Stimulated activated effector memory CD8-positive, alpha-beta T cell treated with anti-CD3 and anti-CD28 coated beads, Interleukin-12 subunit alpha, Interleukin-12 subunit beta, amount 100 ng/mL, for 72 hours (primary cell): ENCODE data around the gene DPM1.

ENCODE experiments used
- ATAC-seq: fragments of 150-1000 bp; cut with Tn5 transposase; 2 replicates; pipeline ENCODE4 v1.10.0; 2021
- DNase-seq, 2 donors: peaks; one replicate each; pipeline ENCODE4 v3.0.0; 2021 to 2022; ENCODE audit warnings: low spot score in 2 of 2
- H3K27ac Mint-ChIP-seq: one replicate; pipeline ENCODE4 v1.8.0; 2022; ENCODE audit warnings: mild to moderate bottlenecking, mixed read lengths
- H3K36me3 Mint-ChIP-seq: one replicate; pipeline ENCODE4 v1.8.0; 2022; ENCODE audit warnings: mild to moderate bottlenecking, mixed read lengths
- H3K4me1 Mint-ChIP-seq: one replicate; pipeline ENCODE4 v1.8.0; 2022; ENCODE audit warnings: mixed read lengths
- H3K4me3 Mint-ChIP-seq: one replicate; pipeline ENCODE4 v1.8.0; 2022; ENCODE audit warnings: mild to moderate bottlenecking, mixed read lengths
- H3K9me3 Mint-ChIP-seq: one replicate; pipeline ENCODE4 v1.8.0; 2022; ENCODE audit warnings: mixed read lengths

Gene DPM1

GRCh38 chr20:50957798-50958614 lies at the start of gene DPM1:
TSS of gene DPM1 (minus strand) at chr20:50958532. CDS start at chr20:50958523, 9 bp downstream.
- peak within 1 kb of the TSS; percentile 94 for H3K4me3 Mint-ChIP-seq
- peak within 1 kb of the TSS; percentile 100 for H3K27ac Mint-ChIP-seq
- H3K36me3 Mint-ChIP-seq: peaks cover 74% of the 10 kb centered on the region
- ATAC-seq: peak; percentile 86
- no peaks in the 10 kb centered on the region for H3K9me3 Mint-ChIP-seq
- peaks cover 41% of the 10 kb centered on the region for H3K4me1 Mint-ChIP-seq
- peak; percentile 79 to 94 for DNase-seq

- H3K36me3 Mint-ChIP-seq: no peaks in the 10 kb centered on the region
- no peak overlapping the region for H3K27ac Mint-ChIP-seq
- no peak for ATAC-seq
- no peak overlapping the region for H3K4me3 Mint-ChIP-seq
- H3K4me1 Mint-ChIP-seq: no peaks in the 10 kb centered on the region
- no peak for DNase-seq
- H3K9me3 Mint-ChIP-seq: no peaks in the 10 kb centered on the region
Measured at GRCh38 chr20:51005214-51005613, 46.9 kb upstream of the DPM1 start.

- H3K36me3 Mint-ChIP-seq: no peaks in the 10 kb centered on the region
- no peak for ATAC-seq
- no peaks in the 10 kb centered on the region for H3K4me1 Mint-ChIP-seq
- no peak overlapping the region for H3K27ac Mint-ChIP-seq
- H3K4me3 Mint-ChIP-seq: no peak overlapping the region
- no peaks in the 10 kb centered on the region for H3K9me3 Mint-ChIP-seq
- DNase-seq: no peak
Measured at GRCh38 chr20:51004781-51005180, 46.4 kb upstream of the DPM1 start.

- ATAC-seq: no peak
- no peaks in the 10 kb centered on the region for H3K9me3 Mint-ChIP-seq
- no peak overlapping the region for H3K4me3 Mint-ChIP-seq
- no peaks in the 10 kb centered on the region for H3K4me1 Mint-ChIP-seq
- H3K36me3 Mint-ChIP-seq: no peaks in the 10 kb centered on the region
- no peak overlapping the region for H3K27ac Mint-ChIP-seq
- DNase-seq: no peak
Measured at GRCh38 chr20:51004305-51004727, 46.0 kb upstream of the DPM1 start.

- H3K36me3 Mint-ChIP-seq: no peaks in the 10 kb centered on the region
- H3K27ac Mint-ChIP-seq: no peak overlapping the region
Measured at GRCh38 chr20:51003753-51004152, 45.4 kb upstream of the DPM1 start.

GRCh38 chr20:51002633-51003032 lies 44.3 kb upstream of the DPM1 start:
- Mint-ChIP-seq H3K27ac (no peak overlapping the region), H3K36me3 (no peaks in the 10 kb centered on the region), H3K9me3 (no peaks in the 10 kb centered on the region), H3K4me1 (no peaks in the 10 kb centered on the region), H3K4me3 (no peak overlapping the region)
- no peak for ATAC-seq
- no peak for DNase-seq

More at GRCh38 chr20:51003753-51004152, 45.4 kb upstream of the DPM1 start:
- DNase-seq (no peak), ATAC-seq (no peak)
- no peak overlapping the region for H3K4me3 Mint-ChIP-seq
- H3K4me1 Mint-ChIP-seq: no peaks in the 10 kb centered on the region
- H3K9me3 Mint-ChIP-seq: no peaks in the 10 kb centered on the region

GRCh38 chr20:51001430-51002265 lies 43.3 kb upstream of the DPM1 start:
- DNase-seq: no peak
- Mint-ChIP-seq H3K9me3 (no peaks in the 10 kb centered on the region), H3K4me1 (no peaks in the 10 kb centered on the region), H3K36me3 (no peaks in the 10 kb centered on the region), H3K27ac (no peak overlapping the region), H3K4me3 (no peak overlapping the region)
- peak; percentile 51 for ATAC-seq

GRCh38 chr20:50999355-50999754 lies 41.0 kb upstream of the DPM1 start:
- Mint-ChIP-seq H3K9me3 (no peaks in the 10 kb centered on the region), H3K36me3 (no peaks in the 10 kb centered on the region), H3K4me3 (no peak overlapping the region), H3K27ac (no peak overlapping the region), H3K4me1 (no peaks in the 10 kb centered on the region)
- DNase-seq: no peak
- ATAC-seq: no peak

- Mint-ChIP-seq H3K4me1 (no peaks in the 10 kb centered on the region), H3K4me3 (no peak overlapping the region), H3K27ac (no peak overlapping the region), H3K9me3 (no peaks in the 10 kb centered on the region), H3K36me3 (no peaks in the 10 kb centered on the region)
- ATAC-seq (no peak), DNase-seq (no peak)
Measured at GRCh38 chr20:50996901-50997865, 38.9 kb upstream of the DPM1 start.

GRCh38 chr20:50995506-50995905 lies 37.2 kb upstream of the DPM1 start:
- DNase-seq: no peak
- Mint-ChIP-seq H3K9me3 (no peaks in the 10 kb centered on the region), H3K36me3 (no peaks in the 10 kb centered on the region), H3K27ac (no peak overlapping the region), H3K4me3 (no peak overlapping the region), H3K4me1 (no peaks in the 10 kb centered on the region)
- ATAC-seq: no peak

GRCh38 chr20:50993876-50994275 lies 35.5 kb upstream of the DPM1 start:
- Mint-ChIP-seq H3K36me3 (no peaks in the 10 kb centered on the region), H3K4me1 (no peaks in the 10 kb centered on the region), H3K9me3 (no peaks in the 10 kb centered on the region), H3K27ac (no peak overlapping the region), H3K4me3 (no peak overlapping the region)
- no peak for ATAC-seq
- no peak for DNase-seq

GRCh38 chr20:50992733-50993457 lies 34.6 kb upstream of the DPM1 start:
- DNase-seq (peak; percentile 40 to 65), ATAC-seq (peak; percentile 94)
- Mint-ChIP-seq H3K27ac (no peak overlapping the region), H3K9me3 (no peaks in the 10 kb centered on the region), H3K4me1 (no peaks in the 10 kb centered on the region), H3K36me3 (no peaks in the 10 kb centered on the region), H3K4me3 (no peak overlapping the region)

- H3K27ac Mint-ChIP-seq: no peak overlapping the region
- DNase-seq (no peak), ATAC-seq (no peak)
- no peak overlapping the region for H3K4me3 Mint-ChIP-seq
- no peaks in the 10 kb centered on the region for H3K9me3 Mint-ChIP-seq
- H3K4me1 Mint-ChIP-seq: no peaks in the 10 kb centered on the region
- H3K36me3 Mint-ChIP-seq: no peaks in the 10 kb centered on the region
Measured at GRCh38 chr20:50992336-50992732, 34.0 kb upstream of the DPM1 start.

- Mint-ChIP-seq H3K9me3 (no peaks in the 10 kb centered on the region), H3K4me1 (no peaks in the 10 kb centered on the region), H3K4me3 (no peak overlapping the region), H3K27ac (no peak overlapping the region), H3K36me3 (no peaks in the 10 kb centered on the region)
- DNase-seq (no peak), ATAC-seq (no peak)
Measured at GRCh38 chr20:50991076-50991475, 32.7 kb upstream of the DPM1 start.
